Heart left ventricle (tissue), 16 donors: ENCODE measurements around the gene YBX1. TPM values are rescaled to one million over a fixed set of nuclear protein-coding genes. Genes with fewer than 3 reads are reported as not detected.

Source experiments
- ATAC-seq, 4 donors: fragments of 200-7000 bp; cut with Tn5 transposase; one replicate each; pipeline ENCODE4 v1.9.1; 2020 to 2022; ENCODE audit warnings: moderate library complexity in 4 of 4, mild to moderate bottlenecking in 3 of 4, moderate number of reproducible peaks in 1 of 4
- DNase-seq, 5 donors: peaks; one replicate each; pipeline ENCODE4 v3.0.0-alpha.2; 2020
- H3K27ac ChIP-seq, 12 donors: fragments of 200-600 bp; sonication (generic) in 4 of 12; one replicate each; pipeline versions ENCODE4 v1.5.0 to v1.8.0; 2016 to 2022; ENCODE audit warnings: mild to moderate bottlenecking in 2 of 12
- H3K27me3 ChIP-seq, 9 donors: fragments of 200-600 bp; sonication (generic) in 2 of 9; one replicate each; pipeline versions ENCODE4 v1.5.1 to v1.8.0; 2016 to 2022; ENCODE audit warnings: mild to moderate bottlenecking in 3 of 9
- H3K36me3 ChIP-seq, 9 donors: fragments of 200-600 bp; sonication (generic) in 2 of 9; one replicate each; pipeline versions ENCODE4 v1.5.0 to v1.8.0; 2018 to 2022; ENCODE audit warnings: mild to moderate bottlenecking in 2 of 9
- H3K4me1 ChIP-seq, 12 donors: fragments of 200-600 bp; sonication (generic) in 4 of 12; one replicate each; pipeline versions ENCODE4 v1.5.0 to v1.8.0; 2016 to 2022; ENCODE audit warnings: mild to moderate bottlenecking in 3 of 12
- H3K4me3 ChIP-seq, 12 donors: fragments of 200-600 bp; sonication (generic) in 4 of 12; one replicate each; pipeline versions ENCODE4 v1.5.0 to v1.8.0; 2017 to 2022; ENCODE audit warnings: mild to moderate bottlenecking in 9 of 12, moderate library complexity in 4 of 12
- H3K9me3 ChIP-seq, 12 donors: fragments of 200-600 bp; sonication (generic) in 4 of 12; one replicate each; pipeline versions ENCODE4 v1.5.0 to v1.8.0; 2016 to 2022; ENCODE audit warnings: mild to moderate bottlenecking in 1 of 12
- POLR2A ChIP-seq, 2 donors: fragments of 450-650 bp; IDR thresholded peaks; one replicate each; pipeline ENCODE4 v1.6.1; 2017; ENCODE audit warnings: antibody characterized with exemption in 2 of 2, mild to moderate bottlenecking in 2 of 2, moderate library complexity in 2 of 2
- WGBS, 4 donors: extraction: QIAGEN DNeasy Blood & Tissue Kit in 2 of 4; methylation state at CpG; one replicate each; pipeline versions ENCODE4 v1.1.5 to v1.1.7; 2013 to 2018; 5-methylcytosine and 5-hydroxymethylcytosine counted together
- intact Hi-C, 10 donors: fragments of 100-400 bp; cut with DNase I; formaldehyde crosslinking; loops; one replicate each; pipeline versions ENCODE4 v1.11.1 to v1.14.2; 2022
- polyA plus RNA-seq, 2 donors: library from polyadenylated mRNA; stranded (reverse); fragments of 200-250 nt; gene quantifications; one replicate each; pipeline ENCODE4 v1.2.3, GENCODE V29; 2013
- total RNA-seq, 9 donors: library from RNA; depleted of rRNA in 2 of 9; stranded (reverse); fragments of >200 nt in 2 of 9; fragmentation: NEBNext Ultra II Directional in 3 of 9; extraction: Animal tissue kit (Norgen Biotek cat#: 25700) in 3 of 9; gene quantifications; one replicate each; pipeline versions ENCODE4 v1.1.0 to v1.2.4, GENCODE V29; 2016 to 2023
- TF ChIP-seq, protein P1 (sequence below), 12 donors: fragments of 200-600 bp; sonication (generic) in 4 of 12; IDR thresholded peaks; one replicate each; pipeline versions ENCODE4 v1.5.0 to v1.8.0; 2018 to 2022; ENCODE audit warnings: antibody characterized with exemption in 12 of 12, mild to moderate bottlenecking in 5 of 12
- donor health status: ischemic (EF 13 %, LVEDD 7.1; RV severe dilation, severe dysfunction).
- donor health status: healthy with polysubstance abuse.
- donor health status: DM: no; HTN: yes; CAD: no.
- donor health status: DM: no; HTN: no; CAD: no.
- donor health status: ischemic (EF 25% LVEDD 6.9; RV normal size, moderate dysfunction).
- donor health status: ischemic (EF 25% LVEDD 5.7; RV mildly dilated, moderate dysfunction).
- donor health status: healthy.
- donor health status: DM: yes; HTN: yes; CAD: no.
- donor health status: ischemic (EF 35%, LVEDD 5.7; RV mildly dilated, moderate dysfunction).
- donor health status: nonischemic (EF 11% LVEDD 7.7; RV severe dilation, severe dysfunction).
- donor health status: DM: yes; HTN: yes; CAD: no.
- donor health status: PGD.
- donor health status: ischemic (EF 29% LVEDD 5.4; RV normal size, mild dysfunction).
- donor health status: nonischemic (EF 23%, LVEDD 6.1; RV moderate dilation, normal function).

YBX1 gene
- total and polyA plus RNA-seq, 11 donors = 638 to 1,226 (median 788) TPM

GRCh38 chr1:42733415-42734200, 51.4 kb downstream of the YBX1 start:
- Histone ChIP-seq H3K27ac (no peak overlapping the region), H3K36me3 (no peaks in the 10 kb centered on the region), H3K4me1 (peaks cover 0 to 18% (median 0%) of the 10 kb centered on the region in 12 donors), H3K9me3 (no peaks in the 10 kb centered on the region), H3K27me3 (no peaks in the 10 kb centered on the region), H3K4me3 (no peak overlapping the region)
- ATAC-seq = no peak
- intact Hi-C loops = no loop called here
- 88 to 95% (median 91%) methylated on average over 8 to 12 of the region's 12 CpGs for WGBS, 4 donors
- TF ChIP-seq POLR2A (IDR thresholded peaks at IDR 0.05) = no peak
- TF ChIP-seq, protein P1, sequence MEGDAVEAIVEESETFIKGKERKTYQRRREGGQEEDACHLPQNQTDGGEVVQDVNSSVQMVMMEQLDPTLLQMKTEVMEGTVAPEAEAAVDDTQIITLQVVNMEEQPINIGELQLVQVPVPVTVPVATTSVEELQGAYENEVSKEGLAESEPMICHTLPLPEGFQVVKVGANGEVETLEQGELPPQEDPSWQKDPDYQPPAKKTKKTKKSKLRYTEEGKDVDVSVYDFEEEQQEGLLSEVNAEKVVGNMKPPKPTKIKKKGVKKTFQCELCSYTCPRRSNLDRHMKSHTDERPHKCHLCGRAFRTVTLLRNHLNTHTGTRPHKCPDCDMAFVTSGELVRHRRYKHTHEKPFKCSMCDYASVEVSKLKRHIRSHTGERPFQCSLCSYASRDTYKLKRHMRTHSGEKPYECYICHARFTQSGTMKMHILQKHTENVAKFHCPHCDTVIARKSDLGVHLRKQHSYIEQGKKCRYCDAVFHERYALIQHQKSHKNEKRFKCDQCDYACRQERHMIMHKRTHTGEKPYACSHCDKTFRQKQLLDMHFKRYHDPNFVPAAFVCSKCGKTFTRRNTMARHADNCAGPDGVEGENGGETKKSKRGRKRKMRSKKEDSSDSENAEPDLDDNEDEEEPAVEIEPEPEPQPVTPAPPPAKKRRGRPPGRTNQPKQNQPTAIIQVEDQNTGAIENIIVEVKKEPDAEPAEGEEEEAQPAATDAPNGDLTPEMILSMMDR (IDR thresholded peaks at IDR 0.05) = no peak
- DNase-seq = no peak

DNA sequence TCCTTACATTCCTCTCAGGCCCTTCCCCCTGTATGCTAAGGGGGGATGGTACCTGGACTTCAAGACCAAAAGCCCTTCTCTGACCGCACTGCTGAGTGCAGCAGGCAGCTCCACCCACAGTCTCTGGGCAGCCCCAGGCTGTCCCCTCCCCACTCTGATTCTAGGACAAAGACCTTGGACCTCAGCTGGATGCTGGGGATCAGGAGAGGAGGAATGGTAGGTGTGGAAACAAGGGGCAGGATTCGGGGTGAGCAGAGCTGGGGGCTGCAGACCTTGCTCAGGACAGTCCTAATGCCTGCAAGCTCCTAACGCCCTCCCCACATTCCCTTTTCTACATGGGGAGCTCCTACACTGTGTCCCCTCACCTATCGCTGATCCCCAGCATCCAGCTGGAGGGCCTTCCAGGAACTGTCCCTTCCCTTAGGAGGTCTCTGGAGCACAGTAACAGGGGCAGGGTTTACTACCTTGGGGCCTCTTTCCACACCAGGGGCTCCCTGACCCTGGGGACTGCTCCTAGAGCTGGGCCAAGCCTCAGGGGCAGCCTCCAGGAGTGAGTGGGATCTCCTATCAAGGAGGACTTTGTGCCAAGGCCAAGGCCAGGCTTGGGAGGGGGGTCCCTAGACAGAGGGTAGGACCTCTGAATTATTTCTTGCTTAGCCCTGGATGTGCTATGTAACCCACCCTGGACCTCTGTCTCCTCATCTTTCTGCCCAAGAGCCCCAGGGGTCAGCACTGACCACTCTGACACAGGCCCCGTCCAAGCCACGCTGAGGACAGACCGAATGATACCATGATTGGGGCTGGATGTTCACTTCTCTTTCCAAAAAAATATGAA, 52.2 kb downstream of the YBX1 start:
- H3K36me3 ChIP-seq = no peaks in the 10 kb centered on the region
- H3K27ac ChIP-seq = no peak overlapping the region
- intact Hi-C loops = no loop called here
- no peak overlapping the region for H3K4me3 ChIP-seq
- no peak for DNase-seq
- peaks cover 0 to 18% (median 0%) of the 10 kb centered on the region in 12 donors for H3K4me1 ChIP-seq
- WGBS, 4 donors = 86 to 96% (median 90%) methylated on average over 6 to 7 of the region's 7 CpGs
- TF ChIP-seq, protein P1 (IDR thresholded peaks at IDR 0.05) = no peak
- TF ChIP-seq POLR2A (IDR thresholded peaks at IDR 0.05) = no peak
- no peaks in the 10 kb centered on the region for H3K27me3 ChIP-seq
- no peaks in the 10 kb centered on the region for H3K9me3 ChIP-seq
- no peak for ATAC-seq

GRCh38 chr1:42735056-42735455, 52.8 kb downstream of the YBX1 start:
- WGBS, 4 donors = 84 to 92% (median 86%) methylated on average over 4 to 11 of the region's 11 CpGs
- intact Hi-C loops = no loop called here

More at GRCh38 chr1:42735056-42735455, 52.8 kb downstream of the YBX1 start:
- no peaks in the 10 kb centered on the region for H3K27me3 ChIP-seq
- no peak for TF ChIP-seq POLR2A (IDR thresholded peaks at IDR 0.05)
- TF ChIP-seq, protein P1 (IDR thresholded peaks at IDR 0.05) = no peak
- ATAC-seq (no peak), DNase-seq (no peak)
- no peaks in the 10 kb centered on the region for H3K9me3 ChIP-seq
- no peak overlapping the region for H3K4me3 ChIP-seq
- H3K36me3 ChIP-seq = no peaks in the 10 kb centered on the region
- peaks cover 0 to 18% (median 0%) of the 10 kb centered on the region in 12 donors for H3K4me1 ChIP-seq
- no peak overlapping the region for H3K27ac ChIP-seq
